ENCODE measurements around the gene ULK2. TPM values are rescaled to one million over a fixed set of nuclear protein-coding genes. Genes with fewer than 3 reads are reported as not detected.

Gene ULK2
- total RNA-seq, 1 experiment from 2014 or later, result 5.1 TPM

DNA sequence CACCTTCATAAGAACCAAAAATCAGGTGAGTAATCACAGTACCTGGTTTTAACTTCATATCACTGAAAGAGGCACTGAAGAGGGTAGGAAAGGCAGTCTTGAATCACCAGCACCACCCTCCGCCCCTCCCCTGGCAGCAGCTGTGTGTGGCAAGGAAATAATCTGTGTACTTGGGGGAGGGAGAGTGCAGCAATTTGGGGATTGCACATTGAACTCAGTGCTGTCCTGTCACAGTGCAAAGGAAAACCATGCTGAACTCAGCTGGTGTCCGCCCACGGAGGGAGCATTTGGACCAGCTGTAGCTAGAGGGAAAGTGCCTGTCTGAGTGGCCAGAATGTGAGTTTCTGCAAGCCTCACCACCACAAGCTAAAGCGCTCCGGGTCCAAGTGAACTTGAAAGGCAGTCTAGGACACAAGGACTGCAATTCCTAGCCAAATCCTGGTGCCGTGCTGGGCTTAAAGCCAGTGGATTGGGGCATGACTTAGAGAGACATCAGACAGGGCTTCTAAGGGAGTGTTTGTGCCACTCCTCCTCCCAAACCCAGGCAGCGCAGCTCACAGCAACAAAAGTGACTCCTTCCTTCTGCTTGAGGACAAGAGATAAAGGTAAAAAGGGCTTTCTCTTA lies 79.9 kb downstream of the ULK2 start (continued):
- TF ChIP-seq, protein P1, sequence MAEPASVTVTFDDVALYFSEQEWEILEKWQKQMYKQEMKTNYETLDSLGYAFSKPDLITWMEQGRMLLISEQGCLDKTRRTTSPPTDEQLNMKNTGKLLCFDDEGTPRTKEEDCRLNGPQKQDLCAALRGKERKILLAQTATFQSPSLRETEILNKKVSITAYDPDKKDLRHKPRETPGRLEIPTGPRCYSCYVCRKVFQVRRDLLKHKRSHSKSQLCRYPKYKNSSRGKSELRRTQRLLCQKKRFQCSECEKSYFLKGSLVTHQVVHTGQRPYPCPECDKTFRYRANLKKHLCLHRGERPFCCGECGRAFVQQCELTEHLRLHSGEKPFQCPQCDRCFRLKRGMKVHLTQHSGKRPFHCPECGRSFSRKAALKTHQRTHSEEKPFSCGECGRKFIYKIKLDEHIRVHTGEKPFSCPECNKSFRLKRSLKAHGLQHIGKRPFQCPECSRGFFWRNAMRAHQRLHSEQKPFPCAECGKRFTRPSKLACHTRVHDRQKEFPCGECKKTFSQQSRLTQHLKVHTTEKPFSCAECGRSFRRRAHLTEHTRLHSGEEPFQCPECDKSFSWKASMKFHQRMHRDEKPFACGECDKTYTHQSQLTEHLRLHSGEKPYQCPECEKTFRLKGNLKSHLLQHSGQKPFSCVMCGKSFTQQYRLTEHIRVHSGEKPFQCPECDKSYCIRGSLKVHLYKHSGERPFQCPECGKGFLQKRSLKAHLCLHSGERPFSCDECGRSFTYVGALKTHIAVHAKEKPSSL (CRISPR knock-in tag; conservative IDR thresholded peaks at IDR 0.05), result no peak
- TF ChIP-seq PRRX2 (CRISPR knock-in tag; IDR thresholded peaks at IDR 0.05) (no peak), MXD4 (CRISPR knock-in tag; IDR thresholded peaks at IDR 0.05; ENCODE audit: borderline replicate concordance) (no peak), NFE2L1 (CRISPR knock-in tag; IDR thresholded peaks at IDR 0.05) (no peak), ZBTB21 (CRISPR knock-in tag; IDR thresholded peaks at IDR 0.05; ENCODE audit: borderline replicate concordance) (no peak)
- TF ChIP-seq, protein P2, sequence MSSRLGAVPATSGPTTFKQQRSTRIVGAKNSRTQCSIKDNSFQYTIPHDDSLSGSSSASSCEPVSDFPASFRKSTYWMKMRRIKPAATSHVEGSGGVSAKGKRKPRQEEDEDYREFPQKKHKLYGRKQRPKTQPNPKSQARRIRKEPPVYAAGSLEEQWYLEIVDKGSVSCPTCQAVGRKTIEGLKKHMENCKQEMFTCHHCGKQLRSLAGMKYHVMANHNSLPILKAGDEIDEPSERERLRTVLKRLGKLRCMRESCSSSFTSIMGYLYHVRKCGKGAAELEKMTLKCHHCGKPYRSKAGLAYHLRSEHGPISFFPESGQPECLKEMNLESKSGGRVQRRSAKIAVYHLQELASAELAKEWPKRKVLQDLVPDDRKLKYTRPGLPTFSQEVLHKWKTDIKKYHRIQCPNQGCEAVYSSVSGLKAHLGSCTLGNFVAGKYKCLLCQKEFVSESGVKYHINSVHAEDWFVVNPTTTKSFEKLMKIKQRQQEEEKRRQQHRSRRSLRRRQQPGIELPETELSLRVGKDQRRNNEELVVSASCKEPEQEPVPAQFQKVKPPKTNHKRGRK (CRISPR knock-in tag; IDR thresholded peaks at IDR 0.05; ENCODE audit: borderline replicate concordance), result no peak
- TF ChIP-seq, protein P3, sequence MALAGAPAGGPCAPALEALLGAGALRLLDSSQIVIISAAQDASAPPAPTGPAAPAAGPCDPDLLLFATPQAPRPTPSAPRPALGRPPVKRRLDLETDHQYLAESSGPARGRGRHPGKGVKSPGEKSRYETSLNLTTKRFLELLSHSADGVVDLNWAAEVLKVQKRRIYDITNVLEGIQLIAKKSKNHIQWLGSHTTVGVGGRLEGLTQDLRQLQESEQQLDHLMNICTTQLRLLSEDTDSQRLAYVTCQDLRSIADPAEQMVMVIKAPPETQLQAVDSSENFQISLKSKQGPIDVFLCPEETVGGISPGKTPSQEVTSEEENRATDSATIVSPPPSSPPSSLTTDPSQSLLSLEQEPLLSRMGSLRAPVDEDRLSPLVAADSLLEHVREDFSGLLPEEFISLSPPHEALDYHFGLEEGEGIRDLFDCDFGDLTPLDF (CRISPR knock-in tag; IDR thresholded peaks at IDR 0.05), result no peak
- TF ChIP-seq, protein P4, sequence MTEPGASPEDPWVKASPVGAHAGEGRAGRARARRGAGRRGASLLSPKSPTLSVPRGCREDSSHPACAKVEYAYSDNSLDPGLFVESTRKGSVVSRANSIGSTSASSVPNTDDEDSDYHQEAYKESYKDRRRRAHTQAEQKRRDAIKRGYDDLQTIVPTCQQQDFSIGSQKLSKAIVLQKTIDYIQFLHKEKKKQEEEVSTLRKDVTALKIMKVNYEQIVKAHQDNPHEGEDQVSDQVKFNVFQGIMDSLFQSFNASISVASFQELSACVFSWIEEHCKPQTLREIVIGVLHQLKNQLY (CRISPR knock-in tag; IDR thresholded peaks at IDR 0.05), result no peak

DNA sequence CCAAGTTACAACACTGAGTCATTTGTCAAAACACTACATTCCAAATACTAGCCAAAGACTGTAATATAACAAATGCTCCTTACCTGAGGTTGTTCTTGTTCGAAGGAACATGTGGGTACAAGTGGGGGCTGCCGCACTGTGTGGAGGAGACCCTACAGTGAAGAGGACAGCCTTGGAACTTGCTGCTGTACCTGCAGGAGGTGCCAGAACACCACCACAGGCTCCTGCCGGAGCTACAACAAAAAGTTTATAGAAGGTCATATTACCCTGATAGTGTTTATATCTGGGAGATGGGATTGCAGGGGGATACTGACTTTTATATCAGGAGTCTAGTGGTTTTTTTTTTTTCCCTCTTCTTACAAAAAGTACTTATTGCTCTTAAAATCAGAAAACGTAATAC lies 81.9 kb downstream of the ULK2 start:
- Mint-ChIP-seq H3K4me3 (no peak overlapping the region), H3K27me3 (ENCODE audit: low read depth) (no peaks in the 10 kb centered on the region), H3K36me3 (no peaks in the 10 kb centered on the region), H3K9me3 (no peaks in the 10 kb centered on the region), H3K4me1 (no peaks in the 10 kb centered on the region), H3K27ac (no peak overlapping the region)
- POLR2A ChIA-PET, result no interaction called here
- TF ChIP-seq ZNF263 (CRISPR knock-in tag; IDR thresholded peaks at IDR 0.05; ENCODE audit: low read depth) (no peak), ZNF671 (CRISPR knock-in tag; IDR thresholded peaks at IDR 0.05) (no peak), GRHL2 (CRISPR knock-in tag; IDR thresholded peaks at IDR 0.05; ENCODE audit: insufficient replicate concordance, severe bottlenecking) (no peak)
- CTCF ChIA-PET, result interaction anchor here (1.0 to 1.2 kb wide), 2 partner anchors 19 to 430 kb away, joined by 3 to 5 read pairs; no protein-coding TSS in a partner anchor
- ATAC-seq (peak; percentile 76), DNase-seq (ENCODE audit: low spot score) (peak; percentile 35)

DNA sequence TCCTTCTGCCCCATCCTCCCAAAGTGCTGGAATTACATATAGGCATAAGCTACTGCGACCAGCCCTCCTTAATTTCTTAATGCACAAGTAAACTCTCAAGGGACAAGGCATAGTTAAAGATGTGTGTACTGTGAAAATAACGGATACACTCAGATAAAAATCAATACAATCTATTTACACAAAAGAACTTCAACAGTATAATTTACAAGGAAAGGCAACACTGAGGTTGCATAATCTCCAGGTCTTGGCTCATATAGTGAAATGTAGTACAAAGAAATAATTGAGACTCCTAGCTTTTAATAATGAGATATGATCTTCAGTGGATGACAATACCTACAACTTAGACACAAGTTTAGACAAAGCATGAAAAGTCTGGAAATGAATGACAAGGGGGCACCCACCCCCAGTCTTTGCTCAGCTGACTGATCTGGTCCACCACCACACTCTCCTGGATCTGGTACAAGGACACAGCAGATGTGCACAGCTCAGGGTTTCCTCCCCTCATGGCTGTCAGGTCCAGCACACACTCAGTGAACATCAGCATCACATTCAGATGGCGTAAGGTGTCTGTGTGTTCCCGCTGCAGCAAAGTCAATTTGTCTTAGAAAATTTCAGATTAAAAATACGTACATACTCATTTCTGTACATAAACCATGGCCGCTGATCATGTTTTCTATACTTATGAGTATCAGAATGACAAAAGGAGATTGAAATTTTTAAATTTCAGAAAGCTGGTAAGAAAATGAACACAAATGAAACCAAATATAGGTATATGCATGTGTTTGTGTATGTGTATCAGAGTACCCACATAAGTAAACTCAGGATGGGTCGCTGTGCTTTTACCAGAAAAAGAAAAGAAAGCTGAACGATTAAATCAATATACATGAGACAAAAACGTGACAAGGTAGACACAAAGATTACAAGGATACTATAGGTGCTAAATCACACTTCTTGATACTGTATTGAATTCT lies 86.0 kb downstream of the ULK2 start:
- ATAC-seq, result no peak
- DNase-seq (ENCODE audit: low spot score), result no peak
- H3K27me3 Mint-ChIP-seq (ENCODE audit: low read depth), result no peaks in the 10 kb centered on the region
- H3K9me3 Mint-ChIP-seq, result no peaks in the 10 kb centered on the region
- no peak overlapping the region for H3K27ac Mint-ChIP-seq
- ChIA-PET CTCF (interaction anchor here (3.4 kb wide), 1 partner anchor 15 kb away, joined by 16 read pairs; no protein-coding TSS in a partner anchor), POLR2A (no interaction called here)
- no peak overlapping the region for H3K4me3 Mint-ChIP-seq
- H3K4me1 Mint-ChIP-seq, result no peaks in the 10 kb centered on the region
- TF ChIP-seq SMAD4 (CRISPR knock-in tag; IDR thresholded peaks at IDR 0.05) (no peak), ZNF423 (CRISPR knock-in tag; IDR thresholded peaks at IDR 0.05) (no peak), ZNF671 (CRISPR knock-in tag; IDR thresholded peaks at IDR 0.05) (no peak)
- no peaks in the 10 kb centered on the region for H3K36me3 Mint-ChIP-seq
